SK-N-SH (cell line): Measurements from ENCODE around the gene FOXI1. TPM values are rescaled to one million over a fixed set of nuclear protein-coding genes. Genes with fewer than 3 reads are reported as not detected.

Source experiments
- CTCF ChIA-PET: fragments of 300-600, 350-600 bp; formaldehyde crosslinking; extraction: SDS; loops from one replicate; lab custom pipeline; 2021; lab: Yijun Ruan, JAX
- POLR2A ChIA-PET: fragments of 350-600 bp; sonication (Branson Sonifier 250); formaldehyde crosslinking; extraction: SDS; loops from one replicate; lab custom pipeline; 2020; ENCODE audit warnings: antibody characterized with exemption, inconsistent platforms; lab: Yijun Ruan, JAX
- DNase-seq: peaks from one replicate; pipeline ENCODE4 v3.0.0; 2012
- H2AFZ ChIP-seq: fragments of 200-600 bp; sonication (generic); 2 replicates; pipeline ENCODE4 v1.8.1; 2016; ENCODE audit warnings: antibody characterized with exemption, mild to moderate bottlenecking, low read depth
- H3F3A ChIP-seq: fragments of 200-600 bp; sonication (generic); replicated peaks from 2 replicates; pipeline ENCODE3; 2016; ENCODE audit warnings: antibody characterized with exemption, mild to moderate bottlenecking; ENCODE audit not compliant: insufficient read depth
- H3K27ac ChIP-seq, 2 experiments: fragments of 200-500 bp in 1 of 2; fragments of 200-600 bp in 1 of 2; sonication (Bioruptor generic) in 1 of 2; sonication (generic), shearing (Covaris generic) in 1 of 2; 2 replicates each; pipeline versions ENCODE4 v1.5.1 to v1.6.1; 2014 to 2016; ENCODE audit warnings: low read depth in 2 of 2, inconsistent platforms in 1 of 2, low read length in 1 of 2, mild to moderate bottlenecking in 1 of 2, mixed read lengths in 1 of 2
- H3K27me3 ChIP-seq: fragments of 200-600 bp; sonication (generic), shearing (Covaris generic); 2 replicates; pipeline ENCODE4 v1.6.1; 2016; ENCODE audit warnings: mixed run types; ENCODE audit not compliant: insufficient read depth
- H3K36me3 ChIP-seq, 2 experiments: fragments of 200-500 bp in 1 of 2; fragments of 200-600 bp in 1 of 2; sonication (Bioruptor generic) in 1 of 2; sonication (generic) in 1 of 2; replicated peaks in 1 of 2; 2 replicates each; pipeline versions ENCODE3 to v1.5.1; 2014 to 2016; ENCODE audit warnings: low read length in 1 of 2, mild to moderate bottlenecking in 1 of 2; ENCODE audit not compliant: insufficient read depth in 2 of 2, control insufficient read depth in 1 of 2
- H3K4me1 ChIP-seq, 2 experiments: fragments of 200-500 bp in 1 of 2; fragments of 200-600 bp in 1 of 2; sonication (Bioruptor generic) in 1 of 2; sonication (generic), shearing (Covaris generic) in 1 of 2; 2 replicates each; pipeline versions ENCODE4 v1.5.1 to v1.6.1; 2014 to 2016; ENCODE audit warnings: low read depth in 1 of 2, low read length in 1 of 2, mixed run types in 1 of 2; ENCODE audit not compliant: insufficient read depth in 2 of 2, control insufficient read depth in 1 of 2
- H3K4me2 ChIP-seq: fragments of 200-600 bp; sonication (generic), shearing (Covaris generic); 2 replicates; pipeline ENCODE4 v1.6.1; 2017; ENCODE audit warnings: mixed run types
- H3K4me3 ChIP-seq, 2 experiments: fragments of 200-500 bp in 1 of 2; fragments of 200-600 bp in 1 of 2; sonication (Bioruptor generic) in 1 of 2; sonication (generic), shearing (Covaris generic) in 1 of 2; 2 replicates each; pipeline versions ENCODE4 v1.5.1 to v1.8.1; 2014 to 2016; ENCODE audit warnings: low read depth in 2 of 2, inconsistent platforms in 1 of 2, low read length in 1 of 2, mild to moderate bottlenecking in 1 of 2, mixed read lengths in 1 of 2, moderate library complexity in 1 of 2
- H3K79me2 ChIP-seq: fragments of 200-600 bp; sonication (generic); 2 replicates; pipeline ENCODE4 v1.8.1; 2017; ENCODE audit warnings: mild to moderate bottlenecking; ENCODE audit not compliant: insufficient read depth
- H3K9ac ChIP-seq: fragments of 200-600 bp; sonication (generic); 2 replicates; pipeline ENCODE4 v1.6.1; 2017; ENCODE audit warnings: mixed run types
- H3K9me2 ChIP-seq: fragments of 200-600 bp; sonication (generic); 2 replicates; pipeline ENCODE4 v1.6.1; 2017; ENCODE audit warnings: mixed run types
- H3K9me3 ChIP-seq: fragments of 200-600 bp; sonication (generic); 2 replicates; pipeline ENCODE4 v1.6.1; 2017; ENCODE audit warnings: mixed run types, mild to moderate bottlenecking, moderate library complexity
- H4K20me1 ChIP-seq: fragments of 200-600 bp; sonication (generic); 2 replicates; pipeline ENCODE4 v1.6.1; 2017; ENCODE audit warnings: mild to moderate bottlenecking, mixed run types; ENCODE audit not compliant: insufficient read depth
- CHD2 ChIP-seq: fragments of 150-350 bp; IDR thresholded peaks from 2 replicates; pipeline ENCODE4 v1.6.1; 2018; ENCODE audit warnings: low read length; ENCODE audit not compliant: partially characterized antibody
- ELF1 ChIP-seq: IDR thresholded peaks from 2 replicates; pipeline ENCODE4 v1.4.0; 2012
- EP300 ChIP-seq, 2 experiments: IDR thresholded peaks; 2 replicates each; pipeline versions ENCODE4 v1.4.0 to v1.6.1; 2012; ENCODE audit warnings: borderline replicate concordance in 1 of 2, low read depth in 1 of 2, low read length in 1 of 2
- EZH2phosphoT487 ChIP-seq: fragments of 200-600 bp; sonication (generic); IDR thresholded peaks from 2 replicates; pipeline ENCODE4 v1.6.1; 2017; ENCODE audit warnings: low read depth, mixed run types, mild to moderate bottlenecking, antibody characterized with exemption, moderate library complexity, borderline replicate concordance
- FOSL2 ChIP-seq: IDR thresholded peaks from 2 replicates; pipeline ENCODE4 v1.4.0; 2012; ENCODE audit warnings: low read depth, mild to moderate bottlenecking, moderate library complexity, borderline replicate concordance
- FOXJ3 ChIP-seq: sonication (generic); formaldehyde crosslinking; IDR thresholded peaks from 2 replicates; pipeline ENCODE4 v1.5.1; 2020; ENCODE audit warnings: mild to moderate bottlenecking, missing genetic modification reagents
- JUND ChIP-seq: IDR thresholded peaks from 2 replicates; pipeline ENCODE4 v1.4.0; 2012
- MEF2A ChIP-seq: IDR thresholded peaks from 2 replicates; pipeline ENCODE4 v1.4.0; 2012; ENCODE audit warnings: low read depth, borderline replicate concordance
- MXI1 ChIP-seq: IDR thresholded peaks from 2 replicates; pipeline ENCODE4 v1.6.1; 2012; ENCODE audit warnings: mild to moderate bottlenecking, low read depth, low read length, improper control_type of control experiment
- NFIC ChIP-seq: IDR thresholded peaks from 2 replicates; pipeline ENCODE4 v1.4.0; 2012; ENCODE audit warnings: borderline replicate concordance
- NRF1 ChIP-seq: IDR thresholded peaks from 2 replicates; pipeline ENCODE4 v1.6.1; 2012; ENCODE audit warnings: low read depth, mild to moderate bottlenecking, low read length
- PBX3 ChIP-seq: IDR thresholded peaks from 2 replicates; pipeline ENCODE4; 2012
- RAD21 ChIP-seq: IDR thresholded peaks from 2 replicates; pipeline ENCODE4 v1.6.1; 2012; ENCODE audit warnings: mild to moderate bottlenecking, low read length
- RCOR1 ChIP-seq: fragments of 150-350 bp; IDR thresholded peaks from 2 replicates; pipeline ENCODE4 v1.6.1; 2017; ENCODE audit warnings: antibody characterized with exemption, low read length
- RXRA ChIP-seq: IDR thresholded peaks from 2 replicates; pipeline ENCODE4 v1.4.0; 2012; ENCODE audit warnings: low read depth, mild to moderate bottlenecking, borderline replicate concordance
- SIN3A ChIP-seq: IDR thresholded peaks from 2 replicates; pipeline ENCODE4 v1.6.1; 2012; ENCODE audit warnings: low read depth, mild to moderate bottlenecking, low read length, moderate library complexity, borderline replicate concordance
- TAF1 ChIP-seq: IDR thresholded peaks from 2 replicates; pipeline ENCODE4 v1.6.1; 2012; ENCODE audit warnings: low read depth, mild to moderate bottlenecking, low read length, moderate library complexity, borderline replicate concordance
- TEAD4 ChIP-seq: IDR thresholded peaks from 2 replicates; pipeline ENCODE4 v1.4.0; 2012; ENCODE audit warnings: mild to moderate bottlenecking, borderline replicate concordance; ENCODE audit not compliant: insufficient read depth
- YY1 ChIP-seq: IDR thresholded peaks from 2 replicates; pipeline ENCODE4 v1.4.0; 2012; ENCODE audit warnings: low read depth, mild to moderate bottlenecking
- ZBTB33 ChIP-seq: IDR thresholded peaks from 2 replicates; pipeline ENCODE4 v1.4.0; 2012; ENCODE audit warnings: low read depth, borderline replicate concordance
- WGBS: methylation state at CpG from one replicate; pipeline ENCODE4 v1.1.6; 2017; ENCODE audit warnings: low lambda C conversion rate; 5-methylcytosine and 5-hydroxymethylcytosine counted together
- polyA plus RNA-seq, 3 experiments: library from polyadenylated mRNA; depleted of rRNA; stranded (reverse); fragments of >200 nt; gene quantifications; 2 replicates each; pipeline ENCODE4 v1.2.3, GENCODE V29; 2012

Gene FOXI1
- polyA plus RNA-seq, 1 of the 3 experiments (the other 2 are of a cell fraction): not detected

- H3K9me3 ChIP-seq: no peaks in the 10 kb centered on the region
- POLR2A ChIA-PET: no interaction called here
- no peaks in the 10 kb centered on the region for H3K27me3 ChIP-seq
- no peak overlapping the region for H2AFZ ChIP-seq
- H3K4me3 ChIP-seq: no peak overlapping the region
- H3K9ac ChIP-seq: no peak overlapping the region
- no peaks in the 10 kb centered on the region for H3K79me2 ChIP-seq
- no peaks in the 10 kb centered on the region for H3K36me3 ChIP-seq
- CTCF ChIA-PET: interaction anchor here (1.3 kb wide), 1 partner anchor 25 kb away, joined by 4 read pairs; no protein-coding TSS in a partner anchor
- no peak overlapping the region for H3K27ac ChIP-seq
- no peaks in the 10 kb centered on the region for H3K9me2 ChIP-seq
- no peak for DNase-seq
- H3K4me1 ChIP-seq: no peaks in the 10 kb centered on the region
- H3F3A ChIP-seq: no peaks in the 10 kb centered on the region
- WGBS: 5% methylated on average over 1 of the region's 1 CpG
- TF ChIP-seq SIN3A: no peak
- no peak for TF ChIP-seq NRF1
- no peak for TF ChIP-seq JUND
- no peak for TF ChIP-seq TAF1
- TF ChIP-seq MEF2A: no peak
- TF ChIP-seq FOSL2: no peak
- TF ChIP-seq TEAD4: no peak
- TF ChIP-seq ZBTB33: no peak
- no peak for TF ChIP-seq CHD2
- no peak for TF ChIP-seq RXRA
- no peak for TF ChIP-seq FOXJ3
- no peak for TF ChIP-seq EZH2phosphoT487
- H4K20me1 ChIP-seq: no peaks in the 10 kb centered on the region
- H3K4me2 ChIP-seq: no peak overlapping the region
Observed at GRCh38 chr5:170126061-170126460, 20.4 kb downstream of the FOXI1 start.

- Histone ChIP-seq H3K9me2 (no peaks in the 10 kb centered on the region), H3K79me2 (no peaks in the 10 kb centered on the region), H3K4me2 (no peak overlapping the region), H3K9ac (no peak overlapping the region), H3K4me1 (no peaks in the 10 kb centered on the region), H3K27ac (no peak overlapping the region), H3K9me3 (no peaks in the 10 kb centered on the region), H3K36me3 (no peaks in the 10 kb centered on the region), H3F3A (no peaks in the 10 kb centered on the region), H4K20me1 (no peaks in the 10 kb centered on the region), H3K4me3 (no peak overlapping the region), H2AFZ (no peak overlapping the region), H3K27me3 (no peaks in the 10 kb centered on the region)
- ChIA-PET CTCF (interaction anchor here (0.6 to 1.3 kb wide), 2 partner anchors 18 to 25 kb away, joined by 3 to 4 read pairs; no protein-coding TSS in a partner anchor), POLR2A (no interaction called here)
- WGBS: 20% methylated on average over 1 of the region's 1 CpG
- no peak for DNase-seq
- TF ChIP-seq EP300 (IDR thresholded peaks at IDR 0.05; ENCODE audit: borderline replicate concordance in 1 of 2, low read depth in 1 of 2, low read length in 1 of 2): no peak
- TF ChIP-seq FOXJ3: no peak
- TF ChIP-seq TAF1: no peak
- no peak for TF ChIP-seq MXI1
- no peak for TF ChIP-seq ELF1
- TF ChIP-seq FOSL2: no peak
- TF ChIP-seq RCOR1: no peak
- TF ChIP-seq RAD21: no peak
- TF ChIP-seq JUND: no peak
- no peak for TF ChIP-seq PBX3
- no peak for TF ChIP-seq YY1
- TF ChIP-seq NFIC: no peak
Observed at GRCh38 chr5:170126626-170127025, 20.9 kb downstream of the FOXI1 start.
